ENCODE measurements around the gene FRMD5. TPM values are rescaled to one million over a fixed set of nuclear protein-coding genes. Genes with fewer than 3 reads are reported as not detected.

FRMD5 gene
- total RNA-seq, 1 experiment from 2014 or later: 3.9 TPM

DNA sequence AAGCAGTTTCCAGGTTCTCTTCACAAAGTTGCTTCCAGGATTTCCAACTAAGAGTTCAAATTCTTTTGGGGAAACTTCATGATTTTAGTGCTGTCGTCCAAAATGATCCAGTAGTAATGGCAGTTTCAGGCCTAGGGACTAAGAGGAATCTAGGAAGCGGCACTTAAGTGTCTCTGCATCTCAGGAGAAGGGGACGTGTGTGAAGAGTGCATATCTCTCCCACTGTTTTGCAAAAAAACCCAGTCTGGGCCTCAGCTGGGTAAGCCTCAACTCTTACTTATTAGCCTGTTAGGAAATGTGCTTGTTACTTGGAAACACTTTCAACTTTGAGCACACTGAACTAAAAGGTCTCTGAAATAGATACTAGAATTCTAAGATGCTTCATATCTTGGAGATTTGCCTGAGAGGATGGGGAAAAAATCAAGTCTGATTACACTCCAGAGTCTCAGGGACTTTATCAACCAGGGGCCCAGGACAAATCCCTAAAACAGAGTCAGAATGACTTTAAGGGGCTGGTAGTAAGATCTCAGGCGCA lies 286.5 kb downstream of the FRMD5 start:
- no peak overlapping the region for H4K5ac ChIP-seq (ENCODE audit: insufficient read length, low read depth, low read length)
- H3K4ac ChIP-seq (ENCODE audit: low read depth, low read length): no peak overlapping the region
- Mint-ChIP-seq H3K27ac (peak overlapping the region in 1 of 3 experiments; percentile 35; a peak in 2 of 7 replicates), H3K4me3 (no peak overlapping the region), H3K4me1 (peaks cover 18 to 19% of the 10 kb centered on the region in 2 experiments), H3K36me3 (ENCODE audit: insufficient read depth in 1 of 3, low read depth in 3 of 3) (peaks cover 12 to 22% (median 21%) of the 10 kb centered on the region in 3 experiments; a peak in 6 of 7 replicates), H3K9me3 (peaks cover 0 to 3% of the 10 kb centered on the region in 2 experiments; a peak in 1 of 5 replicates), H3K27me3 (ENCODE audit: low read depth) (no peaks in the 10 kb centered on the region)
- H3K27ac ChIP-seq (ENCODE audit: insufficient read length, low read depth, low read length): no peak overlapping the region
- no peak overlapping the region for H4K91ac ChIP-seq (ENCODE audit: insufficient read length, low read depth, low read length)
- no peak overlapping the region for H4K8ac ChIP-seq (replicated peaks; ENCODE audit: insufficient read length, low read depth, low read length)
- no peak for TF ChIP-seq CTCF (conservative IDR thresholded peaks at IDR 0.05)
- H2AFZ ChIP-seq (ENCODE audit: low read length): no peak overlapping the region
- no peak overlapping the region for H3K14ac ChIP-seq (ENCODE audit: insufficient read depth, low read length)
- H2BK5ac ChIP-seq (ENCODE audit: insufficient read length, low read length): no peak overlapping the region
- no peak overlapping the region for H3T11ph ChIP-seq (ENCODE audit: low read length)
- H3K4me2 ChIP-seq (ENCODE audit: insufficient read depth, insufficient read length, low read length): no peak overlapping the region
- H4K20me1 ChIP-seq (ENCODE audit: control insufficient read depth, insufficient read depth, insufficient read length): no peaks in the 10 kb centered on the region
- no peak overlapping the region for H2BK120ac ChIP-seq (ENCODE audit: low read depth, low read length, poor library complexity, severe bottlenecking)
- H2BK20ac ChIP-seq (ENCODE audit: low read depth, low read length, poor library complexity, severe bottlenecking): no peak overlapping the region
- no peaks in the 10 kb centered on the region for H3K79me1 ChIP-seq (ENCODE audit: insufficient read depth, low read depth, low read length, poor library complexity, severe bottlenecking)
- H3K79me2 ChIP-seq (ENCODE audit: insufficient read depth, low read length): no peaks in the 10 kb centered on the region
- no peak overlapping the region for H3K9ac ChIP-seq (ENCODE audit: extremely low read depth, insufficient read length, low read length)
- H3K9me3 ChIP-seq (ENCODE audit: control insufficient read depth, low read depth, low read length): no peaks in the 10 kb centered on the region
- H2AK5ac ChIP-seq (ENCODE audit: insufficient read length, low read length): no peak overlapping the region
- H3K23me2 ChIP-seq (ENCODE audit: insufficient read length, low read depth, low read length, poor library complexity, severe bottlenecking): no peaks in the 10 kb centered on the region
- no peak overlapping the region for H2BK15ac ChIP-seq (ENCODE audit: low read depth, low read length)
- peaks cover 2% of the 10 kb centered on the region; the same call in 1 of the 2 replicates for H3K4me1 ChIP-seq (ENCODE audit: insufficient read depth, low read length)
- H3K18ac ChIP-seq (ENCODE audit: insufficient read length, low read depth, low read length): no peak overlapping the region
- no peak overlapping the region for H3K56ac ChIP-seq (ENCODE audit: insufficient read length, low read depth, low read length)
- H3K23ac ChIP-seq (ENCODE audit: insufficient read length, low read depth, low read length): no peak overlapping the region
- no peaks in the 10 kb centered on the region for H3K27me3 ChIP-seq (ENCODE audit: insufficient read depth, low read length)
- WGBS (ENCODE audit: extremely low coverage, insufficient read length, low lambda C conversion rate): no CpG with 5 or more reads among the region's 4 CpGs
- no peak for DNase-seq
- no peak overlapping the region for H2BK12ac ChIP-seq (ENCODE audit: insufficient read length, low read depth, low read length)
